GM12872 (cell line): Measurements from ENCODE around the gene KRT82.

ENCODE experiments used
- CTCF ChIP-seq: IDR thresholded peaks from 3 replicates; pipeline ENCODE4 v1.5.1; 2011; ENCODE audit warnings: low read depth, mild to moderate bottlenecking, low read length, moderate library complexity; ENCODE audit not compliant: insufficient read depth

KRT82 gene

DNA sequence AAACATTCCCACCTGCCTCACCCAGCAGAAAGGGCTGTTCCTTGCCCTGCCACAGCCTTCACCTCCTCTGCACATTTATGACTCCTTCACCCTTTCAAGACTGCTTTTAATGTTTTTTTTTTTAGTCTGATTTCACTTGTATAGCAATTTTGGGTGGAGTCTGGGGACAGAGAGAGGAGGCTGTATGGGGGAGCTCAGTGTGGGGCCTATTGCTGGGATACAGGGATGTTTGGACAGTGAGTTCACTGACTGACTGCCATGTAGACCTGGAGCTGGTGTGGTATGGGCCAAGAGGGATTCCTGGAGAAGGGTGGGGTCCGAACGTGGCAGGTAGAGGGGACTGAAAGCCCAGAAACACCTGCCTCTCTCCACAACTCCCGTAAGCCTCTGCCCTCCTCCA, 36.9 kb downstream of the KRT82 start:
- TF ChIP-seq CTCF, result no peak

- TF ChIP-seq CTCF, result no peak
These were observed 37.6 kb downstream of the KRT82 start for GRCh38 chr12:52368508-52368907.

DNA sequence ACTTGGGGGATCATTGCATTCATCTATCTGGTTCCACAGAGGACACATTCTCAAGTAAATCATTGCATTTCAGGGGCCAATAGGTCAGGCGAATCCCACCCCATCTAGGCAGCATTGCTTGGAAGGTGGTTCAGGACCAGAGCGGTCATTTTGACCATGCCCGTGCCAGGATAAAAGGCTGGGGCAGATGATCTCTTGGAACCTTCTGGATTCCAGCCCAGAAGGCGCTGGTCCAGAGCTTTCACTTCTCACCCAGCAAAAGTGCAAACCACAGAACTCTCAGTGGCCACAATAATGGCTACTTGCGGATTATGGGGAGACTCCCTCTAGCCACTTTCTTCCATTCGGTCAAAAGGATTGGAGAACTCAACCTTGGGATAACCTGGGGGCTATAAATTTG, 38.3 kb downstream of the KRT82 start:
- TF ChIP-seq CTCF, result no peak

GRCh38 chr12:52366738-52367485, 39.2 kb downstream of the KRT82 start, which contains the start of gene KRT85:
Gene KRT85 (minus strand): TSS chr12:52367481. CDS start chr12:52367405, 76 bp downstream.
- TF ChIP-seq CTCF, result no peak

- no peak for TF ChIP-seq CTCF
These were observed 41.1 kb downstream of the KRT82 start for GRCh38 chr12:52364901-52365489.

DNA sequence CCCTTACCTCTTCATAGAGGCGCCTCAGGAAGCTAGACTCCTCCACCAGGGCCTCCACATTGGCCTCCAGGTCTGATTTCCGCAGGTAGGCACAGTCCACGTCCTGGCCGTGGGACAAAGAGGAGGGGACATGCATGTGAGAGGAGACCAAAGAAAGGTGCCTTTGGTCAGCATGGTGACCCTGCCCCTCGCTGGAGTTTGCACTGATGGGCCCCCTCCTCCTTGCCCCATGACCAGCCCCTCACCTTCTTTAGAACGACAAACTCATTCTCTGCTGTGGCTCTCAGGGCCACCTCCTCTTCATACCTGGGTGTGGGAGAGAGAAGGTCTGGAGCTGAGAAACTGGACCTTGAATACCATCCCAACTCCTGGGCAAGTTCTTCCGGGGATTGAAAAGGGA, 42.1 kb downstream of the KRT82 start:
- TF ChIP-seq CTCF, result no peak

- no peak for TF ChIP-seq CTCF
These were observed 42.9 kb downstream of the KRT82 start for GRCh38 chr12:52363111-52363679.
